ENCODE measurements around the gene SH3BGR.
"Not testable (repeated sequence)": the region's sequence is repeated elsewhere in the genome, so short reads cannot be mapped to it uniquely, and the experiment has no call there.

Gene SH3BGR

GRCh38 chr21:39451332-39452206 is at the start of gene SH3BGR:
Gene SH3BGR, plus strand, starts transcription at chr21:39451970. Its CDS starts 127 bp downstream, at chr21:39452097.
- DNase-seq (ENCODE audit: low read depth in 4 of 4, low spot score in 1 of 4) = no peak

DNA sequence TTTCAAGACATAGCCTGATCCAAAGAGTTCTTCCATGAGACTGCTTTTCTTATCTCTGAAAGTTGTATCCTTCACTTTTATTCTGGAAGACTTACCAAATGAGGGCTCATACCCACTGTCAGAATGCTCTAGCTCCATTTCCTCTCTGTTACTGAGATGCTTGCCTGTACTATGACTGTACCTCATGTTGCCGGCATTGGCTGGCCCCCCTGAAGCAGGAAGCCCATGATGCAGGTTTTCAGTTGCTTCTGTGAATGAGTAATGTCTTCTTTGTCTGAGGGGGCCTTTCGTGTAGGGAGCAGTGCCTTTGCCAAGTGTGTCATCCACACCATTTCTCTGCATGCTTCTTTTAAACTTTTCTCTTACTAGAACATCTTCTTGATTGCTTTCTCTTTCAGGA is 45.7 kb upstream of the SH3BGR start:
- DNase-seq (ENCODE audit: low read depth in 4 of 4, low spot score in 1 of 4) = no peak

DNA sequence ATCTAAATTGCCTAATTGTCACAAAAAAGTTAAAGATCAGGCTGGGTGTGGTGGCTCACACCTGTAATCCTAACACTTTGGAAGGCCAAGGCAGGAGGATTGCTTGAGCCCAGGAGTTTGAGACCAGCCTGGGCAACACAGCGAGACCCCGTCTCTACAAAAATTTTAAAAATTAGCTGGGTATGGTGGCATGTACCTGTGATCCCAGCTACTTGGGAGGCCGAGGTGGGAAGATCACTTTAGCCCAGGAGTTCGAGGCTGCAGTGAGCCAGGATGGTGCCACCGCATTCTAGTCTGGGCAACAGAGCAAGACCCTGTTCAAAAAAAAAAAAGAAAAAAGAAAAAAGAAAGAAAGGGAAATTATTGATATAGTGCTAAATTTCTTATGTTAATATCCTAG is 32.6 kb upstream of the SH3BGR start:
- DNase-seq (ENCODE audit: low read depth in 4 of 4, low spot score in 1 of 4) = not testable (repeated sequence)

GRCh38 chr21:39422527-39423241 is 29.1 kb upstream of the SH3BGR start:
- DNase-seq (ENCODE audit: low read depth in 4 of 4, low spot score in 1 of 4) = no peak

DNA sequence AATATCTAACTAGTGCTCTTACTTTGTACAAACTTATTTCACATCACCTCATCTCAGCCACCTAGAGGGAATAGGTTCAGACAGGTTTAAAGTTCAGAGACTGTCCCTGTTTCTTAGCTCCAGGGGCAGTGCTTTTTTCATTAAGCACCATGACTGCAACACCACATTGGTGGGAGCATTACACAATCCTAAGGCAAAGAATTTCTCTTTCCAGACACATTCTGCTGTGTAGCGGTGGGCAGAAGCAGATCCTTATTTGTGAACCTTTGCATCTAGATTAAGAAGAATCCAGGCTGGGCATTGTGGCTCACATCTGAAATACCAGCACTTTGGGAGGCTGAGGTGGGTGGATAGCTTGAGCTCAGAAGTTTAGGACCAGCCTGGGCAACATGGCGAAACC is 22.3 kb upstream of the SH3BGR start:
- no peak for DNase-seq (ENCODE audit: low read depth in 4 of 4, low spot score in 1 of 4)

- no peak for DNase-seq (ENCODE audit: low read depth in 4 of 4, low spot score in 1 of 4)
These were observed 21.8 kb upstream of the SH3BGR start for GRCh38 chr21:39430016-39430415.

GRCh38 chr21:39430457-39430856 is 21.3 kb upstream of the SH3BGR start:
- no peak for DNase-seq (ENCODE audit: low read depth in 4 of 4, low spot score in 1 of 4)

DNA sequence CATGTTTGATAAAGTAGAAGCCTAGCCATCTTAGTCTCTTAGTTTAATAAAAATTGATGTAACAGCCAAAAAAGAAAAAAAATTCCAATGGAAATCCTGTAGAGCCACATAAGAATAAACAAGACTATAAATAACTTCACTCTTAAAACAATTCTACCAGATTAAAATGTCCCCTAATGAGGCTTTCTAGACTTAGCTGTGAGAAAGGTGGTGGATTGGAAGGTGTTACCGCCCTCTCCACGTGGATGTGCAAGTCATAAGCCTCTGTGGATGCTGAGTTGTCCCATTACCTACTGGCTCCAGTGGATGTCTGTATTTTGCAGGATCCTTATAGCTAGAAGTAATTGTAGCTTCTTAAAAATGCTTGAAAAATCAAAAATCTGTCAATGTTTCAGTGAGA is 20.8 kb upstream of the SH3BGR start:
- DNase-seq (ENCODE audit: low read depth in 4 of 4, low spot score in 1 of 4) = no peak

DNA sequence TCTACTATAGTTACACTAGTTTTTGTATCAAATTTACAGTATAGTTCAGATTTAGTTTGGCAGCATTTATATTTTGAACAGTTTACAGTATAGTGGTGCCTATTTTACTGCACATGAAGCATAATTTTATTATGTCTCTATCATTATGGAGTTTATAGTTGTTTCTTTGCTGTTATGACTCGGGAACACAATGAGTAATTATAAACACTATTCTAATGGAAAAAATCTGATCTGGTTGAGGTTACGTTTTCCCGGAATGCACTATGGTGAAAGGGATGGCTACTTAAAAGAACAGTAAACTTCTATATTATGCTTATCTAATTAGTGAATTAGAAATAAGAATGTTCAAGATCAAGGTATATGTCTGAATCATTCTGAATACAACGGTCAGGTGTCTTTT is 16.8 kb upstream of the SH3BGR start:
- DNase-seq (ENCODE audit: low read depth in 4 of 4, low spot score in 1 of 4) = no peak

GRCh38 chr21:39439232-39439631 is 12.5 kb upstream of the SH3BGR start:
- DNase-seq (ENCODE audit: low read depth in 4 of 4, low spot score in 1 of 4) = no peak

DNA sequence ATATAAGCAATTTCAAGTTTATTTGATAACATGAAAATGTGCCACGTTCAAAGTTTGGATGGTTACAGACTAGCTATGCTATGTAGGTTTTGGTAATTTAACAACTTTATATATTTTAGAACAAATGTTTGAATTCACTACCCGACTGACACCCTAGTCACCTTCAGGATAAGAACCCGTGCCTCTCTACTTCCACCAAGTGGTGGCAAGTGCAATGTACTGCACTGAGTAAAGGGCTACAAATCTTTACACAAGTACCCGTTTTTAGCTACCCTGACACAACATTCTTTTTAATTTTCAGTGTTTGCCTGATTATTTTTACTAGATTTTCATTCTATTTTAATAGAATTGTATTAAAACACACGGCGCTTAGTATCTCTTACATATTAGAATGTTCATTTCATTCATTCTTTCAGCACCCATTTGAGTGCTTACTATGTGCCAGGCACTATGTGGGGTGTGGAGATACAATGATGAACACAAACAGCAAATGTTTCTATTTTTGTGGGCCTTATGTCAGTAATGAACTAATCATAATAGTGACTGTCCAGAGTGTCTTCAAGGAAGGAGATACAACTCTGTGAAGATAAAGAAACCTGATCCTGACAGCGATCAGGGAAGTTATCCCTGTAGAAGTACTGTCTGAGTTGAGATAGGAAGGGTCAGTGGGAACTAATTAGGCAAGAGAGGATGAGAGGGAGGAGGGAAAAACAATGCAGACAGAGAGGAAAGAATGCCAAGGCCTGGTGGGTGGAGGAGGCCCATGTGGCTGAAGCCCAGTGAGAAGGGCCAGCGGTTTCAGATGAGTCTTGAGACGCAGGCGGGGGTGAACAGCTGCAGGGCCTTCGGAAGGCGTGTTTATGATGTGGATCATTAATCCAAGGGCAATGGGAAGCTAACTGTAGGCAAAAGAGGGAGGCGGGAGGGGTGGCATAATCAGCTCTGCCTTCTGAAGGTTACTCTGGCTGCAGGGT is 10.0 kb upstream of the SH3BGR start:
- DNase-seq (ENCODE audit: low read depth in 4 of 4, low spot score in 1 of 4) = no peak

DNA sequence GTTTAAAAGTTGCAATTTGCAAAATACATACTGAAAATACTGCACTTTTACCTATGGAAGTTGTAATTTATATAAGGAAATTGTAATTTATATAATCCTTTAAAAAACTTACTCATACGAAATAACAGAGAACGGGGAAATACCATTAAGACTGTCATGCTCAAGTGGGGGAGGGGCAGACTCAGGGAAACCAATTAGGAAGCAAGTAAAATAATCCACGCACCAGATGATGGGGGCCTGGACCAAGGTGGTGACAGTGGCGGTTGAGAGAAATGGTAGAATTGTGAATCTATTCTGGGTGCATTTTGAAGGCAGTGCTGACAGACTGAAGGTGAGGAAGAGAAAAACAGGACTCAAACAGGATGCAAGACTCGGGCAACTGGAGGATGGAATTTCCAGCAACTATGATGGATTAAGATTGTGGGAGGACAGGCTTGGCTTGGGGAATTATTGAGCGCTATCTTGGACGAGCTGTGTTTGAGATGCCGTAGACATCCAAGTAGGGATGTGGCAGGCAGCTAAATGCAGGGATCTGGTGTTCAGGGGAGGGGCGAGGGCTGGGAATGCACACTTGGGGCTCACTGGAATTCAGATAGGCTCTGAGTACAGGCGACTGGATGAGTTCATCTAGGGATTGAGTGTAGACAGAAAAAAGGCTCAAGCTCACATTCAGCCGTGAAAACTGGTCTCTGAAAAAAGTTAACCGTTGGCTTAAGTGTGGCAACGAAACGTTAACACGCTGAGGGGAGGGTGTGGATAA is 7.2 kb upstream of the SH3BGR start:
- DNase-seq (ENCODE audit: low read depth in 4 of 4, low spot score in 1 of 4) = no peak

GRCh38 chr21:39445321-39446269 is 6.2 kb upstream of the SH3BGR start, which contains the start of gene LCA5L:
Gene LCA5L, minus strand, starts transcription at chr21:39445778. Its CDS starts 17,285 bp downstream, at chr21:39428493.
- peak; percentile 72 to 89 (median 86) for DNase-seq (ENCODE audit: low read depth in 4 of 4, low spot score in 1 of 4)

- no peak for DNase-seq (ENCODE audit: low read depth in 4 of 4, low spot score in 1 of 4)
These were observed 4.5 kb upstream of the SH3BGR start for GRCh38 chr21:39447264-39447663.

- DNase-seq (ENCODE audit: low read depth in 4 of 4, low spot score in 1 of 4) = no peak
These were observed 618 bp downstream of the SH3BGR start for GRCh38 chr21:39452207-39452969.

DNA sequence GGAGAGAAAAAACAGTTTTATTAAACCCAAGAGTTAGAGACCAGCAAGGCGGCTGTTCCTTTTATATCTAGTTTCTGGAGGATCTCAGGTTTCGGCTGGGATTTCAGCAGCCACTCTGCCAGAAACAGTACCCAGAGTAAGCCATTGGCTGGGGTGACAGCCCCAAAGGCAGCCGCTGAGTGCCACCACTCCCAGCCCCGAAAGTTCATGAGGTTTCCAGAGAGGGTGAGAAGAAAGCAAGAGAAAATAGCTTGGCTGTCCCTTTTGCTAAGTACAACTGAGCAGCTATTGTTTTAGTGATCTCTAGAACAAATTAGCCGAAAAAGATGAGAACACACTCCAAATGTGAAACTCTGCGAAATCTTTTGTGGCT is 1.2 kb downstream of the SH3BGR start:
- no peak for DNase-seq (ENCODE audit: low read depth in 4 of 4, low spot score in 1 of 4)

DNA sequence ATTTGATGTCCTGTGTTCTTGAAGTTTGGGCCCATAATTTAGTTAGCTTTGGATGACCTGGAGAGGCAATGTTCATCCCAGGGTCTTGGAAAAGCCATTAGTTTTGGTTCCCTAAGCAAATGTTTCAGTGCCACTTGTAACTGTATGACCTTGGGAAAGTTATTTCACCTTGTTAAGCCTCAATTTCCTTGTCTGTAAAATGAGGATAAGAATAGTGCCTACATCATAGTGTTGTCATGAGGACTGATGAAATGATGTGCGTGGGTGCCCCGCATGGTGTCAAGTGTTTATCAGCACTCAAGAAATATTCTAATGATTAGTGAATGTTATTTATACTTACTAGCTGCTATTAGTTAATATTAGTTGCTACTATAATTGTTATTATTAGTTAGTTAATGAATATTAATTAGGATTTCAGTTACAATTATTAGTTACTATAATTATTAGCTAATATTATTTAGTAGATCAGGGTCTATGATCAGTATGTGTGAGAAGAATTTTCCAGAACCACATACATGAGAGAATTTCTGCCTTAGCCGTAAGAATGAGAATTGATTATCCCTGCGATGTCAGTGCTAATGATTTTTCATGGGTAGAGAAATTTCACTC is 1.9 kb downstream of the SH3BGR start:
- no peak for DNase-seq (ENCODE audit: low read depth in 4 of 4, low spot score in 1 of 4)

Measured in stimulated activated CD4-positive, alpha-beta T cell treated with anti-CD3 and anti-CD28 coated beads, Interleukin-1b, Interleukin-23, amount 100 ng/mL, for 24 hours (primary cell).